ENCODE results near the gene UVRAG. TPM values are rescaled to one million over a fixed set of nuclear protein-coding genes. Genes with fewer than 3 reads are reported as not detected.

Gene UVRAG
- total RNA-seq, 1 donor from 2014 or later = 14.1 TPM

GRCh38 chr11:75902631-75903030 lies 87.6 kb downstream of the UVRAG start:
- H3K27me3 ChIP-seq (ENCODE audit: control insufficient read depth in 3 of 3, insufficient read depth in 3 of 3, low read length in 3 of 3) = no peaks in the 10 kb centered on the region

GRCh38 chr11:75903276-75903675 lies 88.3 kb downstream of the UVRAG start:
- Histone ChIP-seq H3K4me1 (ENCODE audit: control insufficient read depth in 3 of 3, insufficient read depth in 3 of 3, low read length in 3 of 3) (peaks cover 5 to 12% (median 5%) of the 10 kb centered on the region in 3 donors), H3K9ac (ENCODE audit: low read depth in 1 of 3, low read length in 3 of 3) (no peak overlapping the region), H3K9me3 (ENCODE audit: control insufficient read depth in 3 of 3, low read length in 3 of 3) (no peaks in the 10 kb centered on the region), H3K27me3 (ENCODE audit: control insufficient read depth in 3 of 3, insufficient read depth in 3 of 3, low read length in 3 of 3) (no peaks in the 10 kb centered on the region), H3K36me3 (ENCODE audit: control insufficient read depth in 3 of 3, insufficient read depth in 3 of 3, low read length in 3 of 3) (no peaks in the 10 kb centered on the region), H3K4me3 (ENCODE audit: low read length in 3 of 3) (no peak overlapping the region), H3K27ac (ENCODE audit: low read depth, low read length) (no peak overlapping the region)

More at GRCh38 chr11:75902631-75903030, 87.6 kb downstream of the UVRAG start:
- Histone ChIP-seq H3K9me3 (ENCODE audit: control insufficient read depth in 3 of 3, low read length in 3 of 3) (no peaks in the 10 kb centered on the region), H3K4me1 (ENCODE audit: control insufficient read depth in 3 of 3, insufficient read depth in 3 of 3, low read length in 3 of 3) (peaks cover 5 to 12% (median 5%) of the 10 kb centered on the region in 3 donors), H3K4me3 (ENCODE audit: low read length in 3 of 3) (no peak overlapping the region), H3K36me3 (ENCODE audit: control insufficient read depth in 3 of 3, insufficient read depth in 3 of 3, low read length in 3 of 3) (no peaks in the 10 kb centered on the region), H3K9ac (ENCODE audit: low read depth in 1 of 3, low read length in 3 of 3) (no peak overlapping the region), H3K27ac (ENCODE audit: low read depth, low read length) (no peak overlapping the region)

- H3K9ac ChIP-seq (ENCODE audit: low read depth in 1 of 3, low read length in 3 of 3) = no peak overlapping the region
- no peak overlapping the region for H3K27ac ChIP-seq (ENCODE audit: low read depth, low read length)
These were observed 90.4 kb downstream of the UVRAG start for GRCh38 chr11:75905434-75905833.

GRCh38 chr11:75907906-75908527 lies 93.0 kb downstream of the UVRAG start:
- Histone ChIP-seq H3K4me3 (ENCODE audit: low read length in 3 of 3) (no peak overlapping the region), H3K27ac (ENCODE audit: low read depth, low read length) (no peak overlapping the region), H3K9me3 (ENCODE audit: control insufficient read depth in 3 of 3, low read length in 3 of 3) (no peaks in the 10 kb centered on the region), H3K4me1 (ENCODE audit: control insufficient read depth in 3 of 3, insufficient read depth in 3 of 3, low read length in 3 of 3) (peaks cover 0 to 7% (median 0%) of the 10 kb centered on the region in 3 donors), H3K27me3 (ENCODE audit: control insufficient read depth in 3 of 3, insufficient read depth in 3 of 3, low read length in 3 of 3) (no peaks in the 10 kb centered on the region), H3K9ac (ENCODE audit: low read depth in 1 of 3, low read length in 3 of 3) (no peak overlapping the region), H3K36me3 (ENCODE audit: control insufficient read depth in 3 of 3, insufficient read depth in 3 of 3, low read length in 3 of 3) (no peaks in the 10 kb centered on the region)

More at GRCh38 chr11:75905434-75905833, 90.4 kb downstream of the UVRAG start:
- Histone ChIP-seq H3K27me3 (ENCODE audit: control insufficient read depth in 3 of 3, insufficient read depth in 3 of 3, low read length in 3 of 3) (no peaks in the 10 kb centered on the region), H3K4me3 (ENCODE audit: low read length in 3 of 3) (no peak overlapping the region), H3K36me3 (ENCODE audit: control insufficient read depth in 3 of 3, insufficient read depth in 3 of 3, low read length in 3 of 3) (no peaks in the 10 kb centered on the region), H3K9me3 (ENCODE audit: control insufficient read depth in 3 of 3, low read length in 3 of 3) (no peaks in the 10 kb centered on the region), H3K4me1 (ENCODE audit: control insufficient read depth in 3 of 3, insufficient read depth in 3 of 3, low read length in 3 of 3) (peaks cover 0 to 7% (median 5%) of the 10 kb centered on the region in 3 donors)

GRCh38 chr11:75910426-75911145 lies 95.6 kb downstream of the UVRAG start:
- H3K27me3 ChIP-seq (ENCODE audit: control insufficient read depth in 3 of 3, insufficient read depth in 3 of 3, low read length in 3 of 3) = no peaks in the 10 kb centered on the region
- no peaks in the 10 kb centered on the region for H3K36me3 ChIP-seq (ENCODE audit: control insufficient read depth in 3 of 3, insufficient read depth in 3 of 3, low read length in 3 of 3)
- H3K4me3 ChIP-seq (ENCODE audit: low read length in 3 of 3) = no peak overlapping the region
- no peak overlapping the region for H3K9ac ChIP-seq (ENCODE audit: low read depth in 1 of 3, low read length in 3 of 3)
- H3K4me1 ChIP-seq (ENCODE audit: control insufficient read depth in 3 of 3, insufficient read depth in 3 of 3, low read length in 3 of 3) = no peaks in the 10 kb centered on the region
- H3K27ac ChIP-seq (ENCODE audit: low read depth, low read length) = no peak overlapping the region
- H3K9me3 ChIP-seq (ENCODE audit: control insufficient read depth in 3 of 3, low read length in 3 of 3) = no peaks in the 10 kb centered on the region

- Histone ChIP-seq H3K4me3 (ENCODE audit: low read length in 3 of 3) (no peak overlapping the region), H3K4me1 (ENCODE audit: control insufficient read depth in 3 of 3, insufficient read depth in 3 of 3, low read length in 3 of 3) (no peaks in the 10 kb centered on the region), H3K9me3 (ENCODE audit: control insufficient read depth in 3 of 3, low read length in 3 of 3) (no peaks in the 10 kb centered on the region), H3K27me3 (ENCODE audit: control insufficient read depth in 3 of 3, insufficient read depth in 3 of 3, low read length in 3 of 3) (no peaks in the 10 kb centered on the region), H3K36me3 (ENCODE audit: control insufficient read depth in 3 of 3, insufficient read depth in 3 of 3, low read length in 3 of 3) (no peaks in the 10 kb centered on the region), H3K9ac (ENCODE audit: low read depth in 1 of 3, low read length in 3 of 3) (no peak overlapping the region), H3K27ac (ENCODE audit: low read depth, low read length) (no peak overlapping the region)
These were observed 96.4 kb downstream of the UVRAG start for GRCh38 chr11:75911459-75911858.

GRCh38 chr11:75913984-75914383 lies 99.0 kb downstream of the UVRAG start:
- Histone ChIP-seq H3K4me1 (ENCODE audit: control insufficient read depth in 3 of 3, insufficient read depth in 3 of 3, low read length in 3 of 3) (peaks cover 0 to 7% (median 3%) of the 10 kb centered on the region in 3 donors), H3K36me3 (ENCODE audit: control insufficient read depth in 3 of 3, insufficient read depth in 3 of 3, low read length in 3 of 3) (no peaks in the 10 kb centered on the region)

GRCh38 chr11:75916882-75917281 lies 101.9 kb downstream of the UVRAG start:
- Histone ChIP-seq H3K9me3 (ENCODE audit: control insufficient read depth in 3 of 3, low read length in 3 of 3) (no peaks in the 10 kb centered on the region), H3K9ac (ENCODE audit: low read depth in 1 of 3, low read length in 3 of 3) (no peak overlapping the region), H3K36me3 (ENCODE audit: control insufficient read depth in 3 of 3, insufficient read depth in 3 of 3, low read length in 3 of 3) (no peaks in the 10 kb centered on the region)

More at GRCh38 chr11:75913984-75914383, 99.0 kb downstream of the UVRAG start:
- no peak overlapping the region for H3K27ac ChIP-seq (ENCODE audit: low read depth, low read length)
- H3K9me3 ChIP-seq (ENCODE audit: control insufficient read depth in 3 of 3, low read length in 3 of 3) = no peaks in the 10 kb centered on the region
- H3K4me3 ChIP-seq (ENCODE audit: low read length in 3 of 3) = no peak overlapping the region
- H3K27me3 ChIP-seq (ENCODE audit: control insufficient read depth in 3 of 3, insufficient read depth in 3 of 3, low read length in 3 of 3) = no peaks in the 10 kb centered on the region
- H3K9ac ChIP-seq (ENCODE audit: low read depth in 1 of 3, low read length in 3 of 3) = no peak overlapping the region

GRCh38 chr11:75918331-75918730 lies 103.3 kb downstream of the UVRAG start:
- no peak overlapping the region for H3K4me3 ChIP-seq (ENCODE audit: low read length in 3 of 3)
- no peaks in the 10 kb centered on the region for H3K27me3 ChIP-seq (ENCODE audit: control insufficient read depth in 3 of 3, insufficient read depth in 3 of 3, low read length in 3 of 3)
- no peak overlapping the region for H3K27ac ChIP-seq (ENCODE audit: low read depth, low read length)
- no peaks in the 10 kb centered on the region for H3K9me3 ChIP-seq (ENCODE audit: control insufficient read depth in 3 of 3, low read length in 3 of 3)
- no peak overlapping the region for H3K9ac ChIP-seq (ENCODE audit: low read depth in 1 of 3, low read length in 3 of 3)
- H3K4me1 ChIP-seq (ENCODE audit: control insufficient read depth in 3 of 3, insufficient read depth in 3 of 3, low read length in 3 of 3) = peaks cover 7 to 10% (median 9%) of the 10 kb centered on the region in 3 donors
- no peaks in the 10 kb centered on the region for H3K36me3 ChIP-seq (ENCODE audit: control insufficient read depth in 3 of 3, insufficient read depth in 3 of 3, low read length in 3 of 3)

More at GRCh38 chr11:75916882-75917281, 101.9 kb downstream of the UVRAG start:
- H3K4me3 ChIP-seq (ENCODE audit: low read length in 3 of 3) = no peak overlapping the region
- H3K27me3 ChIP-seq (ENCODE audit: control insufficient read depth in 3 of 3, insufficient read depth in 3 of 3, low read length in 3 of 3) = no peaks in the 10 kb centered on the region
- peaks cover 7 to 10% (median 9%) of the 10 kb centered on the region in 3 donors for H3K4me1 ChIP-seq (ENCODE audit: control insufficient read depth in 3 of 3, insufficient read depth in 3 of 3, low read length in 3 of 3)
- H3K27ac ChIP-seq (ENCODE audit: low read depth, low read length) = no peak overlapping the region

GRCh38 chr11:75919525-75919924 lies 104.5 kb downstream of the UVRAG start:
- Histone ChIP-seq H3K4me3 (ENCODE audit: low read length in 3 of 3) (peak overlapping the region in 1 of 3 donors; percentile 31), H3K9me3 (ENCODE audit: control insufficient read depth in 3 of 3, low read length in 3 of 3) (no peaks in the 10 kb centered on the region), H3K36me3 (ENCODE audit: control insufficient read depth in 3 of 3, insufficient read depth in 3 of 3, low read length in 3 of 3) (no peaks in the 10 kb centered on the region), H3K4me1 (ENCODE audit: control insufficient read depth in 3 of 3, insufficient read depth in 3 of 3, low read length in 3 of 3) (peaks cover 8 to 10% (median 9%) of the 10 kb centered on the region in 3 donors), H3K27me3 (ENCODE audit: control insufficient read depth in 3 of 3, insufficient read depth in 3 of 3, low read length in 3 of 3) (no peaks in the 10 kb centered on the region), H3K27ac (ENCODE audit: low read depth, low read length) (peak overlapping the region; percentile 37), H3K9ac (ENCODE audit: low read depth in 1 of 3, low read length in 3 of 3) (peak overlapping the region in 1 of 3 donors; percentile 12)

Measured in skeletal muscle tissue (tissue), 4 donors.